Fibroblast of lung (primary cell): ENCODE measurements around the gene MINK1. TPM values are rescaled to one million over a fixed set of nuclear protein-coding genes. Genes with fewer than 3 reads are reported as not detected.
"Not testable (repeated sequence)": the region's sequence is repeated elsewhere in the genome, so short reads cannot be mapped to it uniquely, and the experiment has no call there.

ENCODE experiments used
- DNase-seq, 2 donors: peaks; one replicate each; pipeline versions ENCODE4 v3.0.0 to v3.0.0-alpha.2; 2010; ENCODE audit warnings: low read depth in 2 of 2
- H2AFZ ChIP-seq: 2 replicates; pipeline ENCODE4 v1.5.1; 2012; ENCODE audit warnings: low read length, control low read depth, inconsistent platforms
- H3K27ac ChIP-seq: 2 replicates; pipeline ENCODE4 v1.5.1; 2011; ENCODE audit warnings: low read length, control low read depth; ENCODE audit not compliant: insufficient read depth
- H3K27me3 ChIP-seq: 2 replicates; pipeline ENCODE4 v1.5.1; 2011; ENCODE audit warnings: mild to moderate bottlenecking, low read length; ENCODE audit not compliant: control insufficient read depth, insufficient read depth
- H3K36me3 ChIP-seq: 2 replicates; pipeline ENCODE4 v1.5.1; 2011; ENCODE audit warnings: low read length; ENCODE audit not compliant: control insufficient read depth, insufficient read depth
- H3K4me1 ChIP-seq: 2 replicates; pipeline ENCODE4 v1.5.1; 2011; ENCODE audit warnings: low read length; ENCODE audit not compliant: control insufficient read depth, insufficient read depth; ENCODE audit errors: extremely low read depth
- H3K4me2 ChIP-seq: 2 replicates; pipeline ENCODE4 v1.5.1; 2011; ENCODE audit warnings: low read length, control low read depth; ENCODE audit not compliant: insufficient read depth; ENCODE audit errors: extremely low read depth
- H3K4me3 ChIP-seq, 4 experiments: fragments of 200-600 bp in 1 of 4; sonication (generic) in 1 of 4; replicated peaks in 1 of 4; 2 replicates each; pipeline ENCODE4 v1.5.1; 2011 to 2016; ENCODE audit warnings: low read length in 4 of 4, low read depth in 3 of 4, mild to moderate bottlenecking in 3 of 4, control low read depth in 2 of 4, inconsistent platforms in 1 of 4, mixed read lengths in 1 of 4; ENCODE audit not compliant: insufficient read depth in 1 of 4; ENCODE audit errors: control extremely low read depth in 1 of 4
- H3K79me2 ChIP-seq: 2 replicates; pipeline ENCODE4 v1.5.1; 2012; ENCODE audit warnings: mild to moderate bottlenecking, low read length, inconsistent platforms; ENCODE audit not compliant: control insufficient read depth, insufficient read depth
- H3K9ac ChIP-seq: 2 replicates; pipeline ENCODE4 v1.5.1; 2011; ENCODE audit warnings: mild to moderate bottlenecking, low read length, control low read depth; ENCODE audit not compliant: insufficient read depth
- H3K9me3 ChIP-seq: 2 replicates; pipeline ENCODE4 v1.5.1; 2012; ENCODE audit warnings: low read depth, low read length; ENCODE audit not compliant: control insufficient read depth, insufficient read depth
- H4K20me1 ChIP-seq: 2 replicates; pipeline ENCODE4 v1.5.1; 2011; ENCODE audit warnings: low read length; ENCODE audit not compliant: control insufficient read depth, insufficient read depth; ENCODE audit errors: extremely low read depth
- EZH2 ChIP-seq: IDR thresholded peaks from 2 replicates; pipeline ENCODE4 v1.5.1; 2012; ENCODE audit warnings: low read length, control low read depth, mild to moderate bottlenecking; ENCODE audit errors: missing control alignments
- polyA plus RNA-seq, 2 donors: library from polyadenylated mRNA; depleted of rRNA in 1 of 2; stranded (reverse) in 1 of 2; unstranded in 1 of 2; fragments of >200 nt; gene quantifications; 2 replicates each; pipeline ENCODE4 v1.2.1, GENCODE V29; 2011 to 2012; ENCODE audit warnings: missing spikeins in 1 of 2
- total RNA-seq: library from RNA; depleted of rRNA; stranded (reverse); fragments of >200 nt; gene quantifications from 2 replicates; pipeline ENCODE4 v1.2.1, GENCODE V29; 2014
- TF ChIP-seq, protein P1 (sequence below), 2 donors: IDR thresholded peaks in 1 of 2; conservative IDR thresholded peaks in 1 of 2; 1 replicate in 1 of 2; 2 replicates in 1 of 2; pipeline ENCODE4 v1.5.1; 2011 to 2012; ENCODE audit warnings: low read length in 2 of 2, control low read depth in 1 of 2, inconsistent platforms in 1 of 2, low read depth in 1 of 2, mild to moderate bottlenecking in 1 of 2

MINK1 gene
- total and polyA plus RNA-seq, 2 donors (not counting 1 experiment from before 2014, with no cell fraction given), result 27.2 to 28.6 TPM

DNA sequence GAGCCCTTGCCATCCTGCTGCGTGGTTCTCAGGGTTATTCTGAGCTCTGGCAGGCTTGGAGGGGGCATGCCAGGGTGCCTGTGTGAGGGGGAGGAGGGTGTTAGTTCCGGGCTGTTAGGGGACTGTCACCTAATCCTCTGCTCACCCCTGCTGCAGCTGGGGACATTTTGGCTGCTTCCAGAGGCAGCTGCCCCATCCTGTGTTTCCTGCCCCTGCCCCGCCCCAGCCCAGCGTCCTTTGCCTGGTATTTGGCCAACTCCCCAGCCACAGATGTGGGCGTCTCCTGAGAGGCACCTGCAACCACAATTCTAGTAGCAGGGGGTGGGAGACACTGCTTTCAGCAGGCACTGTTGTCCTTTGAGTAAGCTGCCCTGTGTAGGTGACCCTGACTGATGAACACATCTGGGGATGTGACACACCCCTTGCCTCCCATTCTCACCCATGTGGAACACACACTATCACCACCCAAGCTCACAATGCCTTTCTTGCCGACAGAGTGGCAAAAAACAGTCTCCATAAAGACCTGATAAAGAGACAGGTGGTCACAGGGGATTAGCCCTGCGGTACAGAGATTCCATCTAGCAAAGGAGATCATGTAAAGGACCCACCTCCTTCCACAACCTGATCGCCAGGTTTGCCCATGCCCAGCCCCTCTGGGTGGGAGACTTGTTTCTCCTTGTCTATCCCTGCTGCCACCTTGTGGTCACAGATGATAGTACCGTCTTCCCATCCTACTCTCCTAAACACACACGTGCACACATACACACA, 70.1 kb downstream of the MINK1 start, which contains the start of gene CHRNE:
CHRNE (minus strand) TSS at position 48 of the 768 bp plus-strand sequence; CDS start at position 13, 35 bp downstream.
- peaks cover 2% of the 10 kb centered on the region for H3K36me3 ChIP-seq
- no peak within 1 kb of the TSS for H3K4me2 ChIP-seq
- H3K4me3 ChIP-seq, result no peak within 1 kb of the TSS
- peaks cover 4% of the 10 kb centered on the region for H3K4me1 ChIP-seq
- DNase-seq, result peak; percentile 68 to 79
- H3K79me2 ChIP-seq, result no peaks in the 10 kb centered on the region
- TF ChIP-seq, protein P1, sequence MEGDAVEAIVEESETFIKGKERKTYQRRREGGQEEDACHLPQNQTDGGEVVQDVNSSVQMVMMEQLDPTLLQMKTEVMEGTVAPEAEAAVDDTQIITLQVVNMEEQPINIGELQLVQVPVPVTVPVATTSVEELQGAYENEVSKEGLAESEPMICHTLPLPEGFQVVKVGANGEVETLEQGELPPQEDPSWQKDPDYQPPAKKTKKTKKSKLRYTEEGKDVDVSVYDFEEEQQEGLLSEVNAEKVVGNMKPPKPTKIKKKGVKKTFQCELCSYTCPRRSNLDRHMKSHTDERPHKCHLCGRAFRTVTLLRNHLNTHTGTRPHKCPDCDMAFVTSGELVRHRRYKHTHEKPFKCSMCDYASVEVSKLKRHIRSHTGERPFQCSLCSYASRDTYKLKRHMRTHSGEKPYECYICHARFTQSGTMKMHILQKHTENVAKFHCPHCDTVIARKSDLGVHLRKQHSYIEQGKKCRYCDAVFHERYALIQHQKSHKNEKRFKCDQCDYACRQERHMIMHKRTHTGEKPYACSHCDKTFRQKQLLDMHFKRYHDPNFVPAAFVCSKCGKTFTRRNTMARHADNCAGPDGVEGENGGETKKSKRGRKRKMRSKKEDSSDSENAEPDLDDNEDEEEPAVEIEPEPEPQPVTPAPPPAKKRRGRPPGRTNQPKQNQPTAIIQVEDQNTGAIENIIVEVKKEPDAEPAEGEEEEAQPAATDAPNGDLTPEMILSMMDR (conservative IDR thresholded peaks at IDR 0.05 in 1 of 2, IDR thresholded peaks at IDR 0.05 in 1 of 2; ENCODE audit: low read depth in 1 of 2, low read length in 2 of 2), result peak; percentile 64 to 86
- no peak for TF ChIP-seq EZH2
- H2AFZ ChIP-seq, result no peak within 1 kb of the TSS
- H3K27me3 ChIP-seq, result peaks cover 2% of the 10 kb centered on the region
- H3K27ac ChIP-seq, result no peak within 1 kb of the TSS
- no peaks in the 10 kb centered on the region for H3K9me3 ChIP-seq
- H3K9ac ChIP-seq, result no peak within 1 kb of the TSS
- H4K20me1 ChIP-seq, result no peaks in the 10 kb centered on the region

DNA sequence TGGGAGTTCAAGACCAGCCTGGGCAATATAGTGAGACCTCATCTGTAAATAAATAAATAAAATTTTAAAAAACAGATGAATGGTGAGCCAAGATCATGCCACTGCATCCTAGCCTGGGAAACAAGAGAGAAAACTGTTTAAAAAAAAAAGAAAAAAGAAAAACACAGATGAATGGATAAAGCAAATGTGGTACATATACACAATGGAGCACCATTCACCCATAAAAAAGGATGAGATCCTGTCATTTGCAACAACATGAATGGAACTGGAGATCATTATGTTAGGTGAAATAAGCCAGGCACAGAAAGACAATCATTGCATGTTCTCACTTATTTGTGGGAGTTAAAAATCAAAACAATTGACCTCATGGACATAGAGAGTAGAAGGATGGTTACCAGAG, 73.5 kb downstream of the MINK1 start:
- H3K27ac ChIP-seq, H3K4me1 ChIP-seq, H3K27me3 ChIP-seq, H3K9ac ChIP-seq, DNase-seq, H3K9me3 ChIP-seq, H3K36me3 ChIP-seq, H3K4me3 ChIP-seq, H4K20me1 ChIP-seq, H3K4me2 ChIP-seq, H2AFZ ChIP-seq, H3K79me2 ChIP-seq: not testable (repeated sequence)

DNA sequence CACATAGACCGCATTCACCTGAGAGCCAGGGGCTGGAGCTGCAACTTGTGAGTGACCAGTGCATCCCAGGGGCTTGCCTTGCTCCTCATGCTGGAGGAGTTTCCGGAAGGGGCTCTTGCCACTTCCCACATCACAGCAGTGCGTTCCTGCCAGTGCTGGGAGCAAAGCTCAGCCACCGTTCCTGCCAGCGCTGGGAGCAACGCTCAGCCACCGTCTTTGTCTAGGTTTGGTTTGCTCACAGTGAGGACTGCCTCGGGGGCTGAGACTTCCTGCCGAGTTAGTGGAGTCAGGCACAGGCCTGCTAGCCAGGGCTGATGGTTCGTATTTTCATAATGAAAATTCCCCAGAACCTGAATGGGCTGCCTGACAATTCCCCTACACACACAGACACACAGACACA, 75.2 kb downstream of the MINK1 start:
- Histone ChIP-seq H4K20me1 (no peaks in the 10 kb centered on the region), H3K27ac (peak overlapping the region; percentile 62), H3K9ac (no peak overlapping the region), H3K27me3 (peaks cover 2% of the 10 kb centered on the region), H2AFZ (peak overlapping the region; percentile 88), H3K79me2 (no peaks in the 10 kb centered on the region), H3K4me1 (peaks cover 6% of the 10 kb centered on the region), H3K4me2 (no peak overlapping the region), H3K9me3 (no peaks in the 10 kb centered on the region), H3K4me3 (no peak overlapping the region), H3K36me3 (no peaks in the 10 kb centered on the region)
- no peak for DNase-seq
- no peak for TF ChIP-seq EZH2
- TF ChIP-seq, protein P1 (conservative IDR thresholded peaks at IDR 0.05 in 1 of 2, IDR thresholded peaks at IDR 0.05 in 1 of 2; ENCODE audit: low read depth in 1 of 2, low read length in 2 of 2), result no peak
